Hepatocyte (in vitro differentiated cells): ENCODE measurements around the gene ATP7B. TPM values are rescaled to one million over a fixed set of nuclear protein-coding genes. Genes with fewer than 3 reads are reported as not detected.

Experiments
- DNase-seq: peaks from one replicate; pipeline ENCODE4 v3.0.0-alpha.2; 2016; ENCODE audit warnings: low spot score
- H2AFZ ChIP-seq: fragments of 200-600 bp; sonication (generic); 2 replicates; pipeline ENCODE4 v1.6.0; 2016; ENCODE audit warnings: antibody characterized with exemption, mild to moderate bottlenecking
- H3K27ac ChIP-seq: fragments of 200-600 bp; sonication (generic); 2 replicates; pipeline ENCODE4 v1.5.1; 2016; ENCODE audit warnings: mild to moderate bottlenecking
- H3K27me3 ChIP-seq: fragments of 200-600 bp; sonication (generic); 2 replicates; pipeline ENCODE4 v1.6.1; 2016
- H3K36me3 ChIP-seq: fragments of 200-600 bp; sonication (generic); replicated peaks from 2 replicates; pipeline ENCODE4 v1.5.1; 2016; ENCODE audit warnings: low read depth; ENCODE audit not compliant: insufficient read depth
- H3K4me1 ChIP-seq: fragments of 200-600 bp; sonication (generic); 2 replicates; pipeline ENCODE4 v1.5.1; 2016; ENCODE audit warnings: mild to moderate bottlenecking, moderate library complexity; ENCODE audit not compliant: insufficient read depth
- H3K4me2 ChIP-seq: fragments of 200-600 bp; sonication (generic); 2 replicates; pipeline ENCODE4 v1.6.0; 2016
- H3K4me3 ChIP-seq: fragments of 200-600 bp; sonication (generic); 2 replicates; pipeline ENCODE4 v1.5.1; 2016; ENCODE audit warnings: mild to moderate bottlenecking
- H3K79me2 ChIP-seq: fragments of 200-600 bp; sonication (generic); 2 replicates; pipeline ENCODE4 v1.6.0; 2017; ENCODE audit warnings: mild to moderate bottlenecking
- H3K9me2 ChIP-seq: fragments of 200-600 bp; sonication (generic); replicated peaks from 2 replicates; pipeline ENCODE4 v1.6.0; 2017; ENCODE audit warnings: mild to moderate bottlenecking; ENCODE audit not compliant: insufficient read depth
- H3K9me3 ChIP-seq: fragments of 200-600 bp; sonication (generic); 2 replicates; pipeline ENCODE4 v1.5.1; 2016; ENCODE audit warnings: low read depth, mild to moderate bottlenecking
- H4K20me1 ChIP-seq: fragments of 200-600 bp; sonication (generic); 2 replicates; pipeline ENCODE4 v1.6.0; 2016; ENCODE audit warnings: mild to moderate bottlenecking; ENCODE audit not compliant: insufficient read depth, poor library complexity, severe bottlenecking
- EZH2 ChIP-seq: fragments of 200-600 bp; sonication (generic); IDR thresholded peaks from 2 replicates; pipeline ENCODE4 v1.6.1; 2016; ENCODE audit warnings: antibody characterized with exemption, mild to moderate bottlenecking, borderline replicate concordance
- EZH2phosphoT487 ChIP-seq: fragments of 200-600 bp; sonication (generic); IDR thresholded peaks from one replicate; pipeline ENCODE4 v1.6.1; 2018; ENCODE audit warnings: antibody characterized with exemption, mild to moderate bottlenecking, low read depth, moderate library complexity; ENCODE audit not compliant: unreplicated experiment, severe bottlenecking
- WGBS: methylation state at CpG from one replicate; pipeline ENCODE4 v1.1.6; 2016; ENCODE audit warnings: low lambda C conversion rate; ENCODE audit errors: missing lambda C conversion rate; 5-methylcytosine and 5-hydroxymethylcytosine counted together
- polyA plus RNA-seq: library from polyadenylated mRNA; unstranded; fragments of >200 nt; fragmentation: Nextera tagmentation; extraction: Ambion mirVana; gene quantifications from 2 replicates; pipeline ENCODE4 v1.2.1, GENCODE V29; 2016
- total RNA-seq: library from RNA; depleted of rRNA; stranded (reverse); fragments of >200 nt; gene quantifications from 2 replicates; pipeline ENCODE4 v1.2.3, GENCODE V29; 2014
- TF ChIP-seq, protein P1 (sequence below): fragments of 200-600 bp; sonication (generic); IDR thresholded peaks from 2 replicates; pipeline ENCODE4 v1.5.1; 2016; ENCODE audit warnings: antibody characterized with exemption, mild to moderate bottlenecking; ENCODE audit not compliant: poor library complexity

The ATP7B gene
- total and polyA plus RNA-seq, 2 experiments from 2014 or later: 47.3 to 70.0 TPM

DNA sequence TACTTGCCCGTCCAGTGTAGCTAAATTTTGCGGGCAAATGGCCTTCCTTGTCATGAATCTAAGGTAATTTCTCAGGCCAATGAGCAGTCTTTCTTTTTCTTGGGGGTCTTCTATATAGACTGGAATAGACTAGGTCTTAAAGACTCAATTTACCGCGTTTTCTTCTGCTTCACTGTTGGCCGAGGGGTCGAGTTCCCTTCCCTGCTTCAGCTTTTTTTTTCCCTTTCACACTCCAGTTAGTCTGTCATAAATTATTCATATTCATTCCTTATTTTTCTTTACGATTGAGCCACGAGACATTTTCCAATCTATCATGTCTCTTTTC, 1.2 kb upstream of the ATP7B start:
- no peak for TF ChIP-seq EZH2
- TF ChIP-seq, protein P1, sequence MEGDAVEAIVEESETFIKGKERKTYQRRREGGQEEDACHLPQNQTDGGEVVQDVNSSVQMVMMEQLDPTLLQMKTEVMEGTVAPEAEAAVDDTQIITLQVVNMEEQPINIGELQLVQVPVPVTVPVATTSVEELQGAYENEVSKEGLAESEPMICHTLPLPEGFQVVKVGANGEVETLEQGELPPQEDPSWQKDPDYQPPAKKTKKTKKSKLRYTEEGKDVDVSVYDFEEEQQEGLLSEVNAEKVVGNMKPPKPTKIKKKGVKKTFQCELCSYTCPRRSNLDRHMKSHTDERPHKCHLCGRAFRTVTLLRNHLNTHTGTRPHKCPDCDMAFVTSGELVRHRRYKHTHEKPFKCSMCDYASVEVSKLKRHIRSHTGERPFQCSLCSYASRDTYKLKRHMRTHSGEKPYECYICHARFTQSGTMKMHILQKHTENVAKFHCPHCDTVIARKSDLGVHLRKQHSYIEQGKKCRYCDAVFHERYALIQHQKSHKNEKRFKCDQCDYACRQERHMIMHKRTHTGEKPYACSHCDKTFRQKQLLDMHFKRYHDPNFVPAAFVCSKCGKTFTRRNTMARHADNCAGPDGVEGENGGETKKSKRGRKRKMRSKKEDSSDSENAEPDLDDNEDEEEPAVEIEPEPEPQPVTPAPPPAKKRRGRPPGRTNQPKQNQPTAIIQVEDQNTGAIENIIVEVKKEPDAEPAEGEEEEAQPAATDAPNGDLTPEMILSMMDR: no peak
- TF ChIP-seq EZH2phosphoT487: no peak
- H3K4me1 ChIP-seq: peaks cover 19% of the 10 kb centered on the region
- H3K9me2 ChIP-seq: no peaks in the 10 kb centered on the region
- H3K9me3 ChIP-seq: no peaks in the 10 kb centered on the region
- H4K20me1 ChIP-seq: no peaks in the 10 kb centered on the region
- peaks cover 91% of the 10 kb centered on the region for H3K79me2 ChIP-seq
- H3K36me3 ChIP-seq: no peaks in the 10 kb centered on the region
- H3K4me2 ChIP-seq: peak overlapping the region; percentile 74
- no peaks in the 10 kb centered on the region for H3K27me3 ChIP-seq
- 0% methylated on average over 8 of the region's 8 CpGs for WGBS
- H3K4me3 ChIP-seq: peak overlapping the region; percentile 32
- peak overlapping the region; percentile 70 for H3K27ac ChIP-seq
- H2AFZ ChIP-seq: peak overlapping the region; percentile 57
- no peak for DNase-seq

DNA sequence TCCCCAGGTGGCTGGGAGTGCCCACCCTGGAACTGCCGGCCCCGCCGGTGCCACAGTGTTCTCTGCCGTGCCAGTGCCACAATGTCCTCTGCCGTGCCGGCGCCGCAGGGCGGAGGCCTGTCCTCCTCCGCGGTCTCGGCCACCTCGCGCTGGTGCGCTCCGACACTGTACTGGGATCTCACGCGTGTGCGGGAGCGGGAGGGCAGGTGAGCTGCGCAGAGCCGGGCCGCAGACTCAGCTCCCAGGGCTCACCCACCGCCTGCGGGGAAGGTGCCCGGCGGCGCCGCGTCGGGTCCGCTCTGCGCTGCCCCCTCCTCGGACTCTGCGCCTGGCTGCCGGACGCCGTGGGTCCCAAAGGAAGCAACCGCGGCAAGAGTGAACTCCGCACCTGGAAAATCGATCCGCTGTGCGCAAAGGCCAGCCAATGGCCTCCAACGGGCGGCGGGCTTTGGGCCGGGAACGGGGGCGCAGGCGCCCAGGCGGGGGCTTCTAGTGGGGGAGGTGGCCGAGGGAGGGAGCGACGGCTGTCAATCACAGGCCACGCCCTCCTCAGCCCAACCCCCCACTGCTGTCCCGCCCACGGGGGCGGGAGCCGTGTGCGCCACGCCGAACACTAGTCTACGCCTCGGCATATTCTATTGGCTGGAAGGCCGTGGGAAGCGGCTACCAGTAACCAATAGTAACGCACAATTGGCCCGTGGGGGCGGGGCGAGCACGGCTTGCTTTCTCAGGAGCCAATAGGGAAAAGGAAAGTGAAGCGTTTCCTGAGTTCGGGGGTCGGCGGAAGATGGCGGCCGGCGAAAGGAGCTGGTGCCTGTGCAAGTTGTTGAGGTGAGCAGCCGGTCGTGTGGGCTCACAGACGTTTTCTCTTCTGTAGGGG, 622 bp upstream of the ATP7B start, which contains the start of gene ALG11:
ALG11 (plus strand) TSS at position 767 of the 880 bp plus-strand sequence; CDS start at position 788, 21 bp downstream.
- no peaks in the 10 kb centered on the region for H3K9me2 ChIP-seq
- H3K4me1 ChIP-seq: peaks cover 24% of the 10 kb centered on the region
- peak; percentile 99 for DNase-seq
- TF ChIP-seq EZH2 (no peak), EZH2phosphoT487 (no peak)
- TF ChIP-seq, protein P1: no peak
- peak within 1 kb of the TSS; percentile 72 for H3K27ac ChIP-seq
- H3K79me2 ChIP-seq: peaks cover 91% of the 10 kb centered on the region
- H4K20me1 ChIP-seq: no peaks in the 10 kb centered on the region
- peak within 1 kb of the TSS; percentile 89 for H3K4me2 ChIP-seq
- 1% methylated on average over 57 of the region's 82 CpGs for WGBS
- no peaks in the 10 kb centered on the region for H3K36me3 ChIP-seq
- H2AFZ ChIP-seq: peak within 1 kb of the TSS; percentile 71
- no peaks in the 10 kb centered on the region for H3K27me3 ChIP-seq
- H3K4me3 ChIP-seq: peak within 1 kb of the TSS; percentile 51
- no peaks in the 10 kb centered on the region for H3K9me3 ChIP-seq

DNA sequence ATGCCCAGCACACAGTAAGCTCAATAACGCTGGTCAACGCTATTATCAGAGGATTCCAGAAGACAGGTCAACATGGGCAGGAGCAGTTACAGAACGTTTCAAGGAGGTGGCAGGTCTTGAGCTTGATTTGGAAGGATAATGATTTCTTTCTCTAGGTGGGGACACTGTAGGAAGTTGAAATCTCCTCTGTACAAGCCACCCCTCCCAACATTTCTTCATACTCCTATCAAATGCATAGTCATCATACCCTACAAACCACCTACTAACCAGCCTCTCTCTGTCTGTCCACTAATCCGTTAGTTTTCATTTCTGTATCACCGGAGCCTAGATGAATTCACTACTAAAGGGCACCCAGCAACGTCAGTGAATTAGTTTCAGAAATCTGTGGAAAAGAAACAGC, 1.3 kb downstream of the ATP7B start:
- Histone ChIP-seq H4K20me1 (no peaks in the 10 kb centered on the region), H3K9me2 (no peaks in the 10 kb centered on the region), H3K27me3 (no peaks in the 10 kb centered on the region), H3K4me1 (peaks cover 35% of the 10 kb centered on the region), H2AFZ (no peak overlapping the region), H3K4me3 (peak overlapping the region; percentile 51), H3K4me2 (peak overlapping the region; percentile 89), H3K27ac (no peak overlapping the region), H3K9me3 (no peaks in the 10 kb centered on the region), H3K79me2 (peaks cover 89% of the 10 kb centered on the region), H3K36me3 (no peaks in the 10 kb centered on the region)
- 33% methylated on average over 6 of the region's 6 CpGs for WGBS
- DNase-seq: no peak
- no peak for TF ChIP-seq EZH2

DNA sequence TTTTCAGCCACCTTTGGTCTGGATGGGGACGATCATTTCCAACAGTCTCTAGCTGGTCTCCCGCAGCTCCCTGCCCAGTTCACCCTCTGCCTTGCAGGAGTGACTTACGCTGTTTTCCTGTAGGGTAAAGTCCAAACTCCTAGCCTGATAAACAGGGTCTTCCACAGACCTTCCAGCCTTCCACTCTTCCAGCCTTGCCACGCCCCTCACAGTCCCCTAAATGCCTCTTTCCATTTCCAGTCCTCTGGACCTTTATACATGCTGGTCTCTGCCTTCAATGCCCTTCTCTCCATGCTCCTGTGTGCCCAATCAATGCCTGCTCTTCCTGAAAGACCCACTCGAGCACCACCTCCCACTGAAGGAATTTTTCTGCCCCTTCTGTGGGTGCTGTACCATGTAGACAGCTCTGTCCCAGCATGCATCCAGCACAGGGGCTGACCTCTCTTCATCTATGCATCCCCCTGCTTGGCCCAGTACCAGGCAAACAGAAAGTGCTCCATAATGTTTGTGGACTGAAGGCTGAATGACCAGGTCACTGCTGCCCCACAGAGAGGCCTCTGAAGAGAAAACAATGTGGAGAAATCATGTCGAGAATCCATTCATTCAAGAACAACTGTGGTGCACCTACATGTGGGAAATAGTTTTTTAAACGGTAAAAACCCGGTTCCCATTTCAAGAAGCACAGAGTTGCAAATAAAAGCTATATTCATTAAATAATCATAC, 4.6 kb downstream of the ATP7B start:
- Histone ChIP-seq H3K4me3 (no peak overlapping the region), H3K27ac (peak overlapping the region; percentile 69), H3K36me3 (no peaks in the 10 kb centered on the region), H2AFZ (no peak overlapping the region), H3K9me2 (no peaks in the 10 kb centered on the region), H3K79me2 (peaks cover 90% of the 10 kb centered on the region), H4K20me1 (no peaks in the 10 kb centered on the region), H3K4me2 (peak overlapping the region; percentile 70), H3K4me1 (peaks cover 31% of the 10 kb centered on the region), H3K9me3 (no peaks in the 10 kb centered on the region), H3K27me3 (no peaks in the 10 kb centered on the region)
- no peak for DNase-seq
- TF ChIP-seq, protein P1: no peak
- TF ChIP-seq EZH2phosphoT487 (no peak), EZH2 (no peak)
- WGBS: 75% methylated on average over 8 of the region's 8 CpGs
